ENCODE results near the gene TNNI3K. TPM values are rescaled to one million over a fixed set of nuclear protein-coding genes. Genes with fewer than 3 reads are reported as not detected.

TNNI3K gene
- total RNA-seq, 6 experiments from 2014 or later = not detected

DNA sequence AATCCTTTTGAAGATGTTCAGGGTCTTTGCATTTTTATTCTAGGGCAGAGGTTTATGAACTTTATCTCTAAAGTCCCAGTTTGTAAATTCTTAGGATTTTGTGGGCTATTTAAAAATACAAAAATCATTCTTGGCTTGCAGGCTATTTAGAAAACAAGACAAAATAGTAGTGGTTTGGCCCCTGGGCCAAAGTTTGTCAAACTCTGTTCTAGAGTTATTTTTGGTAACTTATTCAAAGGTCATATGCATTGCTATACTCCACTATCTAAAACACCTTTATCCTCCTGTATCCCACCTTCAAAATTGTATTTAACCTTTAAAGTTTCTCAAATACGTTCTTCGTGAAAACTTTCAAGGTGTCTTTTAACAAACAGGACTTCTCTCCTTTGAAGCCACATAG is 352.7 kb downstream of the TNNI3K start:
- Mint-ChIP-seq H3K4me1 (ENCODE audit: low read depth) (0 out of 2 replicates have a peak, but pooled peaks cover 9% of the 10 kb centered on the region), H3K4me3 (no peak overlapping the region), H3K27me3 (ENCODE audit: insufficient read depth) (no peaks in the 10 kb centered on the region; the same call in 1 of the 2 replicates), H3K27ac (no peak overlapping the region), H3K9me3 (no peaks in the 10 kb centered on the region), H3K36me3 (ENCODE audit: low read depth) (no peaks in the 10 kb centered on the region)
- no peak for DNase-seq
- TF ChIP-seq, protein P1, sequence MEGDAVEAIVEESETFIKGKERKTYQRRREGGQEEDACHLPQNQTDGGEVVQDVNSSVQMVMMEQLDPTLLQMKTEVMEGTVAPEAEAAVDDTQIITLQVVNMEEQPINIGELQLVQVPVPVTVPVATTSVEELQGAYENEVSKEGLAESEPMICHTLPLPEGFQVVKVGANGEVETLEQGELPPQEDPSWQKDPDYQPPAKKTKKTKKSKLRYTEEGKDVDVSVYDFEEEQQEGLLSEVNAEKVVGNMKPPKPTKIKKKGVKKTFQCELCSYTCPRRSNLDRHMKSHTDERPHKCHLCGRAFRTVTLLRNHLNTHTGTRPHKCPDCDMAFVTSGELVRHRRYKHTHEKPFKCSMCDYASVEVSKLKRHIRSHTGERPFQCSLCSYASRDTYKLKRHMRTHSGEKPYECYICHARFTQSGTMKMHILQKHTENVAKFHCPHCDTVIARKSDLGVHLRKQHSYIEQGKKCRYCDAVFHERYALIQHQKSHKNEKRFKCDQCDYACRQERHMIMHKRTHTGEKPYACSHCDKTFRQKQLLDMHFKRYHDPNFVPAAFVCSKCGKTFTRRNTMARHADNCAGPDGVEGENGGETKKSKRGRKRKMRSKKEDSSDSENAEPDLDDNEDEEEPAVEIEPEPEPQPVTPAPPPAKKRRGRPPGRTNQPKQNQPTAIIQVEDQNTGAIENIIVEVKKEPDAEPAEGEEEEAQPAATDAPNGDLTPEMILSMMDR (IDR thresholded peaks at IDR 0.05) = no peak

DNA sequence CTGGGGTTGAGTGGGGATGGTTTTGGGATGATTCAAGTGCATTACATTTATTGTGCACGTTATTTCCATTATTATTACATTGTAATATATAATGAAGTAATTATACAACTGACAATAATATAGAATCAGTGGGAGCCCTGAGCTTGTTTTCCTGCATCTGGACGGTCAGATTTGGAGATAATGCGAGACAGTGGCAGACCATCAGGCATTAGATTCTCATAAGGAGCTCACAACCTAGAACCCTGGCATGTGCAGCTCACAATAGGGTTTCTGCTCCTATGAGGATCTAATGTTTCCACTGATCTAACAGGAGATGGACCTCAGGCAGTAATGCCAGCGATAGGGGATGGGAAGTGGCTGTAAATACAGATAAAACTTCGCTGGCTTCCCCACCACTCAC is 355.1 kb downstream of the TNNI3K start:
- Mint-ChIP-seq H3K36me3 (ENCODE audit: low read depth) (no peaks in the 10 kb centered on the region), H3K27me3 (ENCODE audit: insufficient read depth) (no peaks in the 10 kb centered on the region; the same call in 1 of the 2 replicates), H3K27ac (no peak overlapping the region), H3K9me3 (no peaks in the 10 kb centered on the region; the same call in 1 of the 2 replicates), H3K4me1 (ENCODE audit: low read depth) (no peaks in the 10 kb centered on the region), H3K4me3 (no peak overlapping the region)
- TF ChIP-seq, protein P1 (IDR thresholded peaks at IDR 0.05) = no peak
- no peak for DNase-seq

DNA sequence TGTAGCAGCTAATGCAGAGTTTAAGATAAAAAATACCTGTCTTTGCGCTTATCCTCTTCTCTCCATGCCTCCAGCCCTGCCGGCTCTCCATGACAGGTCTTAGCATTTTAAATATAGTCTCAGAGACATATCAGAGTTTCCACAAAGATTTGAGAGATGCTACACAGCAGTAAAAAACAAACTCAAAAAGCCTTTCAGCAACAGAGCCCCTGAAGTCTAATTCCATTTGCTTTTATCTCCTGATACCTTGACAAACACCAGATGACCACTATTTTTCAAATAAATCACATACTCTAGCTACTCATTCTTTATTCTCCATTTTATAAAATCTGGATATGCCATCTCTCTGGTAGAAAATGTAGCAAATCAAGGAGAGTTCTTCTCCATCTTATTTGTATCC is 356.8 kb downstream of the TNNI3K start:
- Mint-ChIP-seq H3K4me3 (no peak overlapping the region), H3K9me3 (no peaks in the 10 kb centered on the region; the same call in 1 of the 2 replicates), H3K27me3 (ENCODE audit: insufficient read depth) (no peaks in the 10 kb centered on the region; the same call in 1 of the 2 replicates), H3K36me3 (ENCODE audit: low read depth) (no peaks in the 10 kb centered on the region), H3K4me1 (ENCODE audit: low read depth) (no peaks in the 10 kb centered on the region), H3K27ac (no peak overlapping the region)
- TF ChIP-seq, protein P1 (IDR thresholded peaks at IDR 0.05) = no peak
- no peak for DNase-seq

GRCh38 chr1:74592580-74593355 is 357.6 kb downstream of the TNNI3K start:
- no peaks in the 10 kb centered on the region; the same call in 1 of the 2 replicates for H3K27me3 Mint-ChIP-seq (ENCODE audit: insufficient read depth)
- no peak overlapping the region for H3K27ac Mint-ChIP-seq
- no peaks in the 10 kb centered on the region for H3K4me1 Mint-ChIP-seq (ENCODE audit: low read depth)
- no peak for DNase-seq
- no peaks in the 10 kb centered on the region; the same call in 1 of the 2 replicates for H3K9me3 Mint-ChIP-seq
- TF ChIP-seq, protein P1 (IDR thresholded peaks at IDR 0.05) = no peak
- no peaks in the 10 kb centered on the region for H3K36me3 Mint-ChIP-seq (ENCODE audit: low read depth)
- H3K4me3 Mint-ChIP-seq = no peak overlapping the region

Other genes starting within 250 kb of the TNNI3K start
- 1 to 10 TPM in 5 of 6 experiments, under 1 TPM in 1; 0.68 to 1.7 (median 1.2) TPM for gene LRRIQ3, start 37.2 kb upstream of the TNNI3K start, total RNA-seq (2021; fragmentation: NEBNext Ultra II Directional; extraction: Animal tissue kit (Norgen Biotek cat#: 25700))
- gene FPGT, start 37.1 kb upstream of the TNNI3K start, total RNA-seq (2021; fragmentation: NEBNext Ultra II Directional; extraction: Animal tissue kit (Norgen Biotek cat#: 25700)) = 10 to 100 TPM; 15.4 to 19.4 (median 17.4) TPM

All from HFFc6 (cell line).